ENCODE measurements around the gene LSR. TPM values are rescaled to one million over a fixed set of nuclear protein-coding genes. Genes with fewer than 3 reads are reported as not detected.

LSR gene
- total RNA-seq, 6 experiments from 2014 or later, result 96.6 to 138 (median 112) TPM

DNA sequence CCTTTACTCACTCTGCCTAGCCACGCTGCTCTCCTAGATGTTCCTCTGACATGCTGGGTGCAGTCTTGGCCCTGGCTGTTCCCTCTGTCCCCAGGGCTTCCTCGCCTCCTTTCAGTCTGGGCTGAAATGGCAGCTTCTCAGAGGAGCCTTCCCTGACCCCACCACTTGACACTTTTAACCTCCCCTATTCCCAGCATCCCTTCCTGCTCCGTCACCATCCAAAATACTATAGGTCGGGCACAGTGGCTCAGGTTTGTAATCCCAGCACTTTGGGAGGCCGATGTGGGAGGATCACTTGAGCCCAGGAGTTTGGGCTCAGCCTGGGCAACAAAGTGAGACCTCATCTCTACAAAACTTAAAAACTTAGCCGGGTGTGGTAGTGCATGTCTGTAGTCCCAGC, 22.9 kb upstream of the LSR start:
- Histone ChIP-seq H3K27ac (no peak overlapping the region), H3K4me3 (no peak overlapping the region), H3K9me3 (no peaks in the 10 kb centered on the region), H3K4me1 (no peaks in the 10 kb centered on the region), H3K27me3 (no peaks in the 10 kb centered on the region), H3K36me3 (no peaks in the 10 kb centered on the region)
- TF ChIP-seq, protein P1, sequence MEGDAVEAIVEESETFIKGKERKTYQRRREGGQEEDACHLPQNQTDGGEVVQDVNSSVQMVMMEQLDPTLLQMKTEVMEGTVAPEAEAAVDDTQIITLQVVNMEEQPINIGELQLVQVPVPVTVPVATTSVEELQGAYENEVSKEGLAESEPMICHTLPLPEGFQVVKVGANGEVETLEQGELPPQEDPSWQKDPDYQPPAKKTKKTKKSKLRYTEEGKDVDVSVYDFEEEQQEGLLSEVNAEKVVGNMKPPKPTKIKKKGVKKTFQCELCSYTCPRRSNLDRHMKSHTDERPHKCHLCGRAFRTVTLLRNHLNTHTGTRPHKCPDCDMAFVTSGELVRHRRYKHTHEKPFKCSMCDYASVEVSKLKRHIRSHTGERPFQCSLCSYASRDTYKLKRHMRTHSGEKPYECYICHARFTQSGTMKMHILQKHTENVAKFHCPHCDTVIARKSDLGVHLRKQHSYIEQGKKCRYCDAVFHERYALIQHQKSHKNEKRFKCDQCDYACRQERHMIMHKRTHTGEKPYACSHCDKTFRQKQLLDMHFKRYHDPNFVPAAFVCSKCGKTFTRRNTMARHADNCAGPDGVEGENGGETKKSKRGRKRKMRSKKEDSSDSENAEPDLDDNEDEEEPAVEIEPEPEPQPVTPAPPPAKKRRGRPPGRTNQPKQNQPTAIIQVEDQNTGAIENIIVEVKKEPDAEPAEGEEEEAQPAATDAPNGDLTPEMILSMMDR (IDR thresholded peaks at IDR 0.05), result no peak
- no peak for TF ChIP-seq POLR2A (IDR thresholded peaks at IDR 0.05)
- DNase-seq, result peak in 1 of 3 donors; percentile 25
- no peak for ATAC-seq
- 76% methylated on average over 5 of the region's 6 CpGs for WGBS (ENCODE audit: insufficient coverage, low coverage, low lambda C conversion rate, missing lambda C conversion rate)
- intact Hi-C loops (cut with DNase I), result no loop called here

DNA sequence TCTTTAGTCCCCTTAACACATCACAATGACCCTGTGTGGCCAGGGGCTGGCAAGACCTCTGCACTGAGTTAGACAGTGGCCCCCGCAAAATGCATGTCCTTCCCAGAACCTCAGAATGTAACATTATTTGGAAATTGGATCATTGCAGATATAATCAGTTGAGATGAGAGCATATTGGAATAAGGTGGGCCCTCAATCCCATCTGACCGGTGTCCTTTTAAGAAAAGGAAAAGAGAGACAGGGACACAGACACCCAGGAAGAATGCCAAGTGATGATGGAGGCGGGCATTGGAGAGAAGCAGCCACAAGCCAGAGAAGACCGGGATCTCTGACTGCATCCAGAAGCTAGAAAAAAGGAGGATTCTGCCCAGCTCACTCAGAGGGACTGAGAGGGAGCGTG, 22.1 kb upstream of the LSR start:
- no peaks in the 10 kb centered on the region for H3K36me3 ChIP-seq
- intact Hi-C loops (cut with DNase I), result no loop called here
- no peak for ATAC-seq
- H3K27me3 ChIP-seq, result no peaks in the 10 kb centered on the region
- 92% methylated on average over 4 of the region's 5 CpGs for WGBS (ENCODE audit: insufficient coverage, low coverage, low lambda C conversion rate, missing lambda C conversion rate)
- no peak overlapping the region for H3K4me3 ChIP-seq
- TF ChIP-seq, protein P1 (IDR thresholded peaks at IDR 0.05), result no peak
- no peak for TF ChIP-seq POLR2A (IDR thresholded peaks at IDR 0.05)
- no peak overlapping the region for H3K27ac ChIP-seq
- peak in 1 of 3 donors; percentile 12 for DNase-seq
- no peaks in the 10 kb centered on the region for H3K9me3 ChIP-seq
- no peaks in the 10 kb centered on the region for H3K4me1 ChIP-seq

GRCh38 chr19:35228177-35228930, 20.4 kb upstream of the LSR start, which contains the start of gene FAM187B:
Gene FAM187B (minus strand): TSS chr19:35228739. CDS start chr19:35228680, 59 bp downstream.
- H3K4me3 ChIP-seq, result no peak within 1 kb of the TSS
- WGBS (ENCODE audit: insufficient coverage, low coverage, low lambda C conversion rate, missing lambda C conversion rate), result 70% methylated on average over 5 of the region's 14 CpGs
- H3K27me3 ChIP-seq, result no peaks in the 10 kb centered on the region
- H3K4me1 ChIP-seq, result no peaks in the 10 kb centered on the region
- H3K27ac ChIP-seq, result no peak within 1 kb of the TSS
- intact Hi-C loops (cut with DNase I), result no loop called here
- peak in 1 of 4 donors; percentile 24 for ATAC-seq
- H3K36me3 ChIP-seq, result no peaks in the 10 kb centered on the region
- DNase-seq, result peak in 1 of 3 donors; percentile 19
- H3K9me3 ChIP-seq, result no peaks in the 10 kb centered on the region
- TF ChIP-seq, protein P1 (IDR thresholded peaks at IDR 0.05), result no peak
- no peak for TF ChIP-seq POLR2A (IDR thresholded peaks at IDR 0.05)

DNA sequence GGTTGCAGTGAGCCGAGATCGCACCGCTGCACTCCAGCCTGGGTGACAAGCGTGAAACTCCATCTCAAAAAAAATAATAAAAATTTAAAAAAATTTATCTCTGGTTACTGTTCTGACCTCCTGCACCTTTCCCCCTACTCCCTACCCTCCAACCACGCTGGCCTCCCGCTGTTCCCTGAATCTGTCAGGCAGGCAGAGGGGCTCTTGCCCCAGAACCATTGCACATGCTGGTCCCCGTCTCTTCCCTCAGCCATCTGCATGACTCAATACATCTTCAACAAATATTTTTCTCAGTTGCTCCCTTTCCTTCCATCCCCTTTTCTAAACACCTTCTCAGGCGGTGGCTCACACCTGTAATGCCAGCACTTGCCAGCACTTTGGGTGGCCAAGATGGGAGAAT, 19.2 kb upstream of the LSR start:
- TF ChIP-seq, protein P1 (IDR thresholded peaks at IDR 0.05), result no peak
- no peak for TF ChIP-seq POLR2A (IDR thresholded peaks at IDR 0.05)
- Histone ChIP-seq H3K4me3 (no peak overlapping the region), H3K4me1 (no peaks in the 10 kb centered on the region), H3K27ac (no peak overlapping the region), H3K27me3 (no peaks in the 10 kb centered on the region), H3K9me3 (no peaks in the 10 kb centered on the region), H3K36me3 (no peaks in the 10 kb centered on the region)
- no peak for ATAC-seq
- WGBS (ENCODE audit: insufficient coverage, low coverage, low lambda C conversion rate, missing lambda C conversion rate), result 96% methylated on average over 8 of the region's 8 CpGs
- intact Hi-C loops (cut with DNase I), result no loop called here
- peak in 1 of 3 donors; percentile 12 for DNase-seq
